GM19328 (cell line): ENCODE data around the gene AMPD2.
A peak's percentile ranks its signal among the peaks of the same experiment; 100 is the strongest.

Source experiments
- ATAC-seq: cut with Tn5 transposase; IDR thresholded peaks from one replicate; pipeline ENCODE4 v1.9.1; 2021; ENCODE audit warnings: mild to moderate bottlenecking, moderate library complexity; ENCODE audit not compliant: unreplicated experiment

Gene AMPD2

DNA sequence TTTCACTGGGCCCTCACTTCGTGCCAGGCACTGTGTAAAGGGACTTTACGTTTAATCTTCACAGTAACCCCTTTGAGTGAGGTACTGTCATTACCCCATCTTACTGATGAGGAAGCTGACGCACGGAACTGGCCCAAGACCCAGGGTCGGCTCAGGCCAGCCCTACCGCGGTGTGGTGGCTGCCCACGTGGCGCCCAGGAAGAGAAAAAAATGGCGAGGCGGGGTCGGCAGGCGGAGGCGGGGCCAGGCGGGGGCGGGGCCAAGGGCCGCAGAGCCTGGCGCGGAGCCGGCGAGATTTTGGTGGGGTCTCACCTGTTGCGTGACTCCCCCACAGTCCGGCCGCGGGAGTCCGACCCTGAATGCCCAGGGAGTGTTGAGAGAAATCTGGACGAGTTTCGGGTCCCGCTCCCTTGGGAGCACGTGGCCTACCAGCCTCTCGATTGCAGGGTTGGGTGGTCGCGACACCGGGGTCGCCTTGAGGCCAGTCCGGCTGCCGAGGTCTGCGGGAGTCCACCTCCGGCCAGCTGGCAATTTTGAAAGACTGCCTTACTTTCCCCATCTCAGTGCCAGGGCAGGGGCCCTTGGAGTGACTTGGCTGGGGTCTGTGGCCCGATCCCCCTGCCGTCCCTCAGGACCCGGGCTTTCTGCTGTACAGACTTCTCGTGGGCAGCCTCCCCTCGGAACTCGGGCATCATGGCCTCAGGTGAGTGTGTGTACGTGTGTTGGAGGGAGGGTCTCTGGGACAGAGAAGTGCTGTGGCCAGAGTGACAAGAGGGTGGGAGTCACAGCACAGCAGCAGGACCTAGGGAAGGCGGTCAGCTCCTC, at the start of gene AMPD2, which contains the start of gene GNAT2:
TSS of gene AMPD2 (plus strand) at position 262 of the 825 bp plus-strand sequence. CDS start 1,339 bp downstream, outside the sequence.
TSS of gene GNAT2 (minus strand) at position 41 of the 825 bp plus-strand sequence. CDS start 6,746 bp downstream, outside the sequence.
- peak; percentile 44 for ATAC-seq

DNA sequence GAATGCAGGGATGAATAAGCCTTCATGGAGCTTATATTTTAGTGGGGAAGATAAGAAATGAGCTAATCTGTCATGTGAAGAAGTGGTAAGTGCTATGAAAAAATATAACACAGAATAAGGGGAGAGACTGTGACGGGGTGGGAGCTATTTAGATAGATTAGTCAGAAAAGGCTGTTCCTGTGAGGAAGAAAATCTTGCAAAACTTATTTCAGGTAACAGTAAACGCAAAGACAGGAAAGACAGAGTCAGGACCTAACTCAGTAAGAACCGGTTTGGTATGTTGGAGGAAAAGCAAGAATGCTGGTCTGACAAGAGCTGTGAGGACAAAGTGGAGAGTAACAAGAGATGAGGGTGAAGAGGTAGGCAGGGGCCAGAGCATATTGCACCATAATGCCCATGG, 49.2 kb upstream of the AMPD2 start:
- ATAC-seq = no peak

- ATAC-seq = no peak
Measured at GRCh38 chr1:109573785-109574184, 45.9 kb upstream of the AMPD2 start.

- ATAC-seq = no peak
Measured at GRCh38 chr1:109578947-109579443, 40.6 kb upstream of the AMPD2 start.

DNA sequence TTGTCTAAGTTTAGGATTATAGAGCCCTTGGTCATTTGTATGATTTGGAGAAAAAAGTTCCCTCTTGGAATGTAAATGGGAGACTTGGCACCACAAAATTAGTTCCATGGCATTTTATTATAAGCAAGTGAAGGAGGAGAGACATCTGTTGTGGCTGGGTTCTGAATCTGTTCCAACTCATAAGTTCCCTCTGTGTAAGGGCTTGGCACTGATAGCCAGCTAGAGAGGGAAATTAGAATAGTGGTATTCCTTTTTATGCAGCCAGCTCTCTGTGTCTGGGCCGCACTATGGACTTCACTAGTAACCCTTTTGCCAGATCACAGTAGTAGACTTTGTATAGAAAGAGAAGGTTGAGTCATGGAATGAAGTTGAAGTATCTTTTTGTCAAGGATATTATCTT, 40.1 kb upstream of the AMPD2 start:
- ATAC-seq = no peak

- ATAC-seq = no peak
Measured at GRCh38 chr1:109582021-109582420, 37.6 kb upstream of the AMPD2 start.

DNA sequence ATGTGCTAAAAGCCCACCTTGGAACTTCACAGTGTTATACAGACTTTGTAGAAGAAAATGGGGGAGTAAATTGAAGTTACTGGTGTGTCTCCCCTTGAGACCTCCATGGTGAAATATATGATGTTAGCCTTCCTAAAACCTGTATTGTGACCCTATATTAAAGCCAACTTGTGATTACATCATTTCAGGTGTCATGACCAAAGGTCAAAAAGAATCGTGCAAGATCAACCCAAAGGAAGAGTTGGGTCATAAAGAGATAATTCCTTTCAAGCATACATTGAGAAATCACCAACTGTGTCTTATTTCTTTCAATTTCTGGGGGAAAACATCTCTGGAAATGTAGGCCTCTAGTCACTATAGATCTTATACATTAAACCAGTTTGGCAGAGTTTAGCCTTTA, 34.9 kb upstream of the AMPD2 start:
- no peak for ATAC-seq

- ATAC-seq = no peak
Measured at GRCh38 chr1:109586055-109586454, 33.6 kb upstream of the AMPD2 start.

DNA sequence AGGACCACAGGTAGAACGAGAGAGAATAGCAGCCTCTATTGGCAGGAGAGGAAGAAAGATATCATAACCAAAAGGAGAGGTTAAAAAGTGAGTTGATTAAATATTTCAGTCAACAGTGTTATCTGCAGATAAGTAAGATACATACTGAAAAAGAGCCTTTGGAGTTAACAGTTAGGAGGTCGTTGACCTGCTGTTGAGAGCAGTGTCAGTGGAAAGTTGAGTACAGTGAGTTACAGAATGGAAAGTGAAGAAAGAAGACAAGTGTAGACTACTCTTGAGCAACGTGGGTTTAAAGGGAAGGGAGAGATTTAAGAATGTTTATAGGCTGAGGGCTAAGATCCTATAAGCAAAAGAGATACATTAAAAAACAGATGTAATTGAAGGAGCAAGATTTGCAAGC, 30.5 kb upstream of the AMPD2 start:
- ATAC-seq = no peak

GRCh38 chr1:109589679-109590078, 30.0 kb upstream of the AMPD2 start:
- ATAC-seq = no peak

DNA sequence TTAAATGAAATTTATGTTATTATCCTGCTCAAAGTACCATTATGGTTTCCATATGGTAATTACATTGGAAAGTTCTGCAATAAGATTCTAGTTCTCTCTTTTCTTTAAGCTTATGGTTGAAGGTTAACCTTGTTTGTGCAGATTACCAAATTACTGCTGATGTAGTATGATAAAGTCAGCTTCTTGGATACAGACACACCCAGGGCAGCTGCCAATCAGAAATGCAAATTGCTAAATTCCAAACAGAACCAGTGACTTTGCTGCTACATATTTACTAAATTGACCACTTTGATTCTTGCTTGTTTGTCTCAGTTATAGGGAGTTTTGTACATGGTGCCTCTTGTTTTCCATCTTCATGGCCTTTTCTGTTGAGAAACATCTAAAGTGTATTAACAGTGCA, 26.7 kb upstream of the AMPD2 start:
- no peak for ATAC-seq

- no peak for ATAC-seq
Measured at GRCh38 chr1:109595531-109595930, 24.1 kb upstream of the AMPD2 start.

- ATAC-seq = no peak
Measured at GRCh38 chr1:109598156-109598555, 21.5 kb upstream of the AMPD2 start.

- no peak for ATAC-seq
Measured at GRCh38 chr1:109598655-109599054, 21.0 kb upstream of the AMPD2 start.

DNA sequence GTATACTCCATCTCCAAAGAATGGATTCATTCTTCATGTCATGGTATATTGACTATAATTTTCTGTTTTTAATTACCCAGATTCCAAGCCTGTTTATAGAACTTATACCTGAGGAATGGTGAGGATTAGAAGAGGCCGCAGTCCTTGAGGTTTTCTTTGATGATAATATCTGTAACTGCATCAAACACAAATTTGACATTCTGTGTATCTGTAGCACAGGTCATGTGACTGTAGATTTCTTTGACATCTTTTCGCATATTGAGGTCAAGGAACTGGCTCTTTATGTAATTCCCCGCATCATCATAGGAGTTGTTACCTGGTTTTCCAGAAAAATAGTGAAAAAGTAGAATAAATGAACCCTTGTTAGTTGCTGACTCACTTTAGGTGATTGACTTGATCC, 16.4 kb upstream of the AMPD2 start:
- ATAC-seq = no peak

DNA sequence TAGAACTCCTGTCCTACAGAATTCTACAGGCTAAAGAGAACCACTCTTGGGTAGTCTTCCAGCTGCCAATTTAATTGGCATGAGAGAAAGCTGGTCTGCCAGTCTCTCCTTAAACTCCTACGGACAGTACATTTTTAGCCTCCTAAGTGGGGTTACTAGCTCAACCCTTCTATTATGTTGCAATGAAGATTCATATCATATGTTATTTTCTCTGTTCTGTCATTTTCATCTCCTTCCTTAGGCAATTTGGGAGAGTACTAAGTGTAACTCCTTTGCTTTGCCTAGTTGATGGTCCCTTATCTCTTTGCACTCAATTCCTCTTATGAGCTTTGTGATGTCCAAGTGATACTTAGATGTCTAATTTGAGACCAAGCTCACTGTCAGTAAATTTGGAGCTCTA, 14.3 kb upstream of the AMPD2 start:
- no peak for ATAC-seq

GRCh38 chr1:109609881-109610280, 9.8 kb upstream of the AMPD2 start:
- no peak for ATAC-seq

DNA sequence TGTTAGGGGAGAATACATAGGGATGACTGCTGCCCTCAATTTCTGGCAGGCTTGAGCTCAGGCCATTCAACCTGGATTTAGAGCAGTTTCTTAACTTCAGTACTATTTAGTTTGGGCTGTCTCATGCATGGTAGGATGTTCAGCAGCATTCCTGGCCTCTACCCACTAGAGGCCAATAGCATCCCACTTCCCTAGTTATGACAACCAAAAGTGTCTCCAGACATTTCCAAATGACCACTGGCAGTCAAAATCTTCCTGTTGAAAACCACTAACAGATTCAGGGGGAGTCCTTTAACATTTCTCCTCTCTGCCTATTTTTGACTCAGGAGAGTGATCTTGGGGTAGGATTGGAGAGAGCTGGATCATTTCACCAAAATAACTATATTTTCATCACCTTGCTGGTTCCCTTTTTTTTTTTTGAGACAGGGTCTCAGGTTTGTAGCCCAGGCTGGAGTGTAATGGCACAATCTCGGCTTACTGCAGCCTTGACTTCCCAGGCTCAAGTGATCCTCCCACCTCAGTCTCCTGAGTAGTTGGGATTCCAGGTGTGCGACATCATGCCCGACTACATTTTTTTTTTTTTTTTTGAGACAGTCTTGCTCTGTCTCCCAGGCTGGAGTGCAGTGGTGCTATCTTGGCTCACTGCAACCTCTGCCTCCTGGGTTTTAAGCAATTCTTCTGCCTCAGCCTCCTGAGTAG, 8.9 kb upstream of the AMPD2 start:
- ATAC-seq = no peak

- ATAC-seq = no peak
Measured at GRCh38 chr1:109611308-109611990, 8.2 kb upstream of the AMPD2 start.

GRCh38 chr1:109613361-109614147, 6.1 kb upstream of the AMPD2 start:
- no peak for ATAC-seq

DNA sequence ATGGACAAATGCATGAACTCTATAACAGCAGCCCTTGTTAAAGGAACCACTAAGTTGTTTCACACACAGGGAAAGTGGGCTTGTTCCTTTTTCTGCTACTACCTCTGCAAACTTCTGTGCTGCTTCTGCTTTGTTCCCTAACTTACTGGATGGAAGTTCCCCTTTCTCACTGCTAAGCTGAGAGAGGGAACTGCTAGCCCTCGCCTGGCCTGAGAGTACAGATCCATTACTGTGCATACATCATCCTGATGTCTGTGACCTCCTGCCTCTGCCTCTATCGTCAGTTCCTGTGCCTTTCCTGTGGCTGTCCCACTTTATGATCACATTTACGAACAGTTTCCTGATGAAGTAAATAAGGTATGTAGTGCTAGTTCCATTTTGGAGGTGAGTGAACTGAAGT, 3.8 kb upstream of the AMPD2 start:
- ATAC-seq = no peak
